Choroid plexus epithelial cell (primary cell): ENCODE data around the gene BRD8.
A peak's percentile ranks its signal among the peaks of the same experiment; 100 is the strongest.
"Not testable (repeated sequence)": the region's sequence is repeated elsewhere in the genome, so short reads cannot be mapped to it uniquely, and the experiment has no call there.

Experiments
- DNase-seq: peaks from one replicate; pipeline ENCODE4 v3.0.0-alpha.2; 2010; ENCODE audit warnings: low read depth
- H3K4me3 ChIP-seq: 2 replicates; pipeline ENCODE4 v1.5.1; 2011; ENCODE audit warnings: low read depth, mild to moderate bottlenecking, control low read depth, low read length, moderate library complexity
- TF ChIP-seq, protein P1 (sequence below): conservative IDR thresholded peaks from 2 replicates; pipeline ENCODE4 v1.5.1; 2011; ENCODE audit warnings: low read depth, mild to moderate bottlenecking, control low read depth, inconsistent platforms, low read length, moderate library complexity

The BRD8 gene

DNA sequence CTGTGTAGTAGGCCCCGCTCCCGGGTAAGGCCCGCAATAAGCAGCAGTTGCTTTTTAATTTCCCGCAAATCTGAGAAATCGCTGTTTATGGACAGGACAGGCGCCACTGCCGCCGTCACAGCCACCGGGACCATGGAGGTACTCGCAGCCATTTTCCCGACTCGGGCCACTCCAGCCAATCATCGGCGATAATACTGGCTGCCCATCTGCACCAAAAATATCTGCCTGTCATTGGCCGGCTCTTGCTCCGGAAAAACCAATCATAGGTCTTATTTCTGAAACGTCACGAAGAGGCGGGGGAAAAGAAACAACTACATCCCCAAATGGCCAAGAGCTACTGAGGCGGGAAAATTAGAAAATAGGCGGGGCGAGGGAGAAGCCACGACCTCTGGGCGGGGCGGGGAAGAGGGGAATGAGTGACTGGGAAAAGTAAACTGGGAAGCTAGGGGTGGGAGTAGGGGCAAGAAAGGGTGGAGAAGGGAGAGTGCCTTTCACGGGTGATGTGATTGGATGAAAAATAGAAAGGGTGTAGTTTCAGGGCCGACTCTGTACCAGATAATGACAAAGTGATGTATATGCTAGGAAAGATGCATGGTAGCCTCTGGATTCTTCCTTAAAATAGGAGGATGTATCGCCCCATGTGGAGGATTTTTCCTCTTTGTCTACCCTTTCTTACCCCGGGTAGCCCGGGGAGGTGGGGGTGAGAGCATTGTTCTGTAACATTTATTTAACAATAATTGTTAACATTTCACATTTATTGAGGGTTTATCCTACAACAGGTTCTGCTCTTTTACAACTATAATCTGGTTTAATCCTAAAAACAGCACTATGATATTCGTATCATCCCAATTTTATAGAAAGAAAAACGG lies 35.0 kb upstream of the BRD8 start, which contains the start of gene CDC23:
Gene CDC23, minus strand, starts transcription at position 163 of the 869 bp plus-strand sequence. Its CDS starts 11 bp downstream, at position 152.
- TF ChIP-seq, protein P1, sequence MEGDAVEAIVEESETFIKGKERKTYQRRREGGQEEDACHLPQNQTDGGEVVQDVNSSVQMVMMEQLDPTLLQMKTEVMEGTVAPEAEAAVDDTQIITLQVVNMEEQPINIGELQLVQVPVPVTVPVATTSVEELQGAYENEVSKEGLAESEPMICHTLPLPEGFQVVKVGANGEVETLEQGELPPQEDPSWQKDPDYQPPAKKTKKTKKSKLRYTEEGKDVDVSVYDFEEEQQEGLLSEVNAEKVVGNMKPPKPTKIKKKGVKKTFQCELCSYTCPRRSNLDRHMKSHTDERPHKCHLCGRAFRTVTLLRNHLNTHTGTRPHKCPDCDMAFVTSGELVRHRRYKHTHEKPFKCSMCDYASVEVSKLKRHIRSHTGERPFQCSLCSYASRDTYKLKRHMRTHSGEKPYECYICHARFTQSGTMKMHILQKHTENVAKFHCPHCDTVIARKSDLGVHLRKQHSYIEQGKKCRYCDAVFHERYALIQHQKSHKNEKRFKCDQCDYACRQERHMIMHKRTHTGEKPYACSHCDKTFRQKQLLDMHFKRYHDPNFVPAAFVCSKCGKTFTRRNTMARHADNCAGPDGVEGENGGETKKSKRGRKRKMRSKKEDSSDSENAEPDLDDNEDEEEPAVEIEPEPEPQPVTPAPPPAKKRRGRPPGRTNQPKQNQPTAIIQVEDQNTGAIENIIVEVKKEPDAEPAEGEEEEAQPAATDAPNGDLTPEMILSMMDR, result no peak
- H3K4me3 ChIP-seq, result peak within 1 kb of the TSS; percentile 97
- DNase-seq, result peak; percentile 98

- peak; percentile 19 for DNase-seq
- H3K4me3 ChIP-seq, result peak overlapping the region; percentile 97
- TF ChIP-seq, protein P1, result no peak
Observed at GRCh38 chr5:138212828-138213160, 34.4 kb upstream of the BRD8 start.

GRCh38 chr5:138210985-138211384 lies 32.6 kb upstream of the BRD8 start:
- no peak for DNase-seq
- no peak overlapping the region for H3K4me3 ChIP-seq
- TF ChIP-seq, protein P1, result no peak

DNA sequence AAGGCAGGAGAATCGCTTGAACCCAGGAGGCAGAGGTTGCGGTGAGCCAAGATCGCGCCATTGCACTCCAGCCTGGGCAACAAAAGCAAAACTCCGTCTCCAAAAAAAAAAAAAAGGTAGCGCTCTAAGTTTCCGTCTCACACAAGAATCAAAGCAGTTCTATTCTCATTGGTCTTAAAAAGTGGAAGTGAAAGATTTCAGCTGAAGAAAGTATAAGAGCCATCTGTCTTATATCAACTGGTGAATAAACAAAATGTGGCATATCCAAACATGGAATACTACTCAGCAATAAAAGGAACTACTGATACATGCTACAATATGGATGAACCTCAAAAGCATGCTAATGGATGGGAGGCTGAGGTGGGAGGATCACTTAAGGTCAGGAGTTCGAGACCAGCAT lies 15.4 kb upstream of the BRD8 start:
- H3K4me3 ChIP-seq, DNase-seq: not testable (repeated sequence)

- TF ChIP-seq, protein P1, result no peak
- H3K4me3 ChIP-seq, result no peak overlapping the region
- no peak for DNase-seq
Observed at GRCh38 chr5:138192826-138193225, 14.4 kb upstream of the BRD8 start.

GRCh38 chr5:138188626-138189025 lies 10.2 kb upstream of the BRD8 start:
- TF ChIP-seq, protein P1, result no peak
- no peak overlapping the region for H3K4me3 ChIP-seq
- DNase-seq, result no peak

- no peak for DNase-seq
- no peak overlapping the region for H3K4me3 ChIP-seq
- TF ChIP-seq, protein P1, result no peak
Observed at GRCh38 chr5:138186002-138186447, 7.6 kb upstream of the BRD8 start.
